Endometrium (tissue), 2 donors: Measurements from ENCODE around the gene CLDND2.

ENCODE experiments used
- FAIRE-seq: peaks from 2 replicates; lab custom pipeline; 2012; peaks lifted over from hg19 to GRCh38; lab: Jason Lieb, UNC
- donor health status: control.
- donor health status: control.

CLDND2 gene

DNA sequence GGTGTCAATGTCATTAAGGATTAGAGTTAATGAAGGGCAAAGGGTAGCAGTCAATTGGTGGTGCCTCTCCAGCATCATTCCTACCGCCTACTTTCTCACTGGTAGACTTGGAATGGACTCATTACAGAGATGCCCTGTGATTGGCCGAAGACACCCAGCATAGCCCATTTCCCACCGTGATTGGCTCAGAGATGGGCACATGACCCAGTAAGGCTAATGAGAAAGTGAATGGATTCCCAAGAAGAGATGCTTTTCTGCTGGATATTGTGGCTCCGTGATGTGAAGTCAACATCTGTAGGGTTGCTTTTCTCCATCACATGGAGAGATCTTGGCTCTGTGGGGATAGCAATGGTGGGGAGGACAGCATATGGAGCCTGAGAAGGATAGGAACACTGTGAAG, 38.4 kb downstream of the CLDND2 start:
- FAIRE-seq, result no peak

DNA sequence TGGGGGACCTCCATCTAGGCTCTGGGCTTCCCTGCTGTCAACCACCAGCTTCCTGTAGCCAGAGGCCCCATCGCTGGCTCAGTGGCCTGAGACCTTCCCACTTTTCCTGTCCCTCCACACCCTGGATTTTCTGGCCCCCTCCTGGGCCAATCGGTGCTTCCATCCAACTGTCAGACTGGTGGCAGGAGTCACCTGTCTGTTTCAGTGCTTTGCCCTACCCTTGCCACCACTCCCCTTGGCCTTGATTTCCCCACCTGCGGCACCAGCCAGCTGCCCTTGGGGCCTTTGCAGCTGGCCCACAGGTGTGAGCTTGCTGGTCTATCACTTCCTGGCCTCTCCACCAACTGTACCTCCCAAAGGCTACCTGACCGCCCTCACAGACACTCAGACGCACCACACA, 39.4 kb downstream of the CLDND2 start:
- no peak for FAIRE-seq

DNA sequence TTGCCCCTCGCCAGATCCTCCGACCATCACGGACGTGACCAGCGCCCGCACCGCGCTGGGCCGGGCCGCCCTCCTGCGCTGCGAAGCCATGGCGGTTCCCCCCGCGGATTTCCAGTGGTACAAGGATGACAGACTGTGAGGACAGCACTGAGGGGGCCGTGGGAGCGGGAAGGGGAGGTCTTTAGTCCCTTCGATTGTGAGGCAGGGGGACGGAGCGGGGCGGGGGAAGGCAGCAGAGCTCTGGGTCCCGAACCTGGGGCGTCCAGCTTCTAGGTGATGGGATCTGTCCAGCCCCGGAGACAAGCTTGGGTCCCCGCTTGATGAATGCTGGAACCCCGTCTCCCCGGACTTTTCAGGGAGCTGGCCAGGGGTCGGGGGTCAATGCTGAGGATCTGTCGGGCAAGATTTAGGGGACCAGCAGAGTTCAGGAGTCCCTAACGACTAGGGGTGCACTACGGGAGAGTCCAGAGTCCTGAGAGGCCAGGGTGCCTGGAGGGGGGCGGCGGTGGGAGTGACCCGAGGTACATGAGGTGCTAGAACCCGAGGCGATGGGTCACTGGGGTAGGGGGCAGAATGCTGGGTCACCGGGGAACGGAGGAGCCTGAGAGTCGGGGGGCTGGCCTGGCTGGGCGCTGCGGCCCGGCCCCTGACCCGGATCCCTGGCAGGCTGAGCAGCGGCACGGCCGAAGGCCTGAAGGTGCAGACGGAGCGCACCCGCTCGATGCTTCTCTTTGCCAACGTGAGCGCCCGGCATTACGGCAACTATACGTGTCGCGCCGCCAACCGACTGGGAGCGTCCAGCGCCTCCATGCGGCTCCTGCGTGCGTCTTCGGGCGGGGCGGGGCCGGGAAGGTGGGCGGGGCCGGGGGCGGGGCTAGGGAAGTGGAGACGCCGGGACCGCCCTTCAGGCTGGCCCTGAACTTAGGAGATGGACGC, 41.5 kb downstream of the CLDND2 start:
- FAIRE-seq, result no peak

DNA sequence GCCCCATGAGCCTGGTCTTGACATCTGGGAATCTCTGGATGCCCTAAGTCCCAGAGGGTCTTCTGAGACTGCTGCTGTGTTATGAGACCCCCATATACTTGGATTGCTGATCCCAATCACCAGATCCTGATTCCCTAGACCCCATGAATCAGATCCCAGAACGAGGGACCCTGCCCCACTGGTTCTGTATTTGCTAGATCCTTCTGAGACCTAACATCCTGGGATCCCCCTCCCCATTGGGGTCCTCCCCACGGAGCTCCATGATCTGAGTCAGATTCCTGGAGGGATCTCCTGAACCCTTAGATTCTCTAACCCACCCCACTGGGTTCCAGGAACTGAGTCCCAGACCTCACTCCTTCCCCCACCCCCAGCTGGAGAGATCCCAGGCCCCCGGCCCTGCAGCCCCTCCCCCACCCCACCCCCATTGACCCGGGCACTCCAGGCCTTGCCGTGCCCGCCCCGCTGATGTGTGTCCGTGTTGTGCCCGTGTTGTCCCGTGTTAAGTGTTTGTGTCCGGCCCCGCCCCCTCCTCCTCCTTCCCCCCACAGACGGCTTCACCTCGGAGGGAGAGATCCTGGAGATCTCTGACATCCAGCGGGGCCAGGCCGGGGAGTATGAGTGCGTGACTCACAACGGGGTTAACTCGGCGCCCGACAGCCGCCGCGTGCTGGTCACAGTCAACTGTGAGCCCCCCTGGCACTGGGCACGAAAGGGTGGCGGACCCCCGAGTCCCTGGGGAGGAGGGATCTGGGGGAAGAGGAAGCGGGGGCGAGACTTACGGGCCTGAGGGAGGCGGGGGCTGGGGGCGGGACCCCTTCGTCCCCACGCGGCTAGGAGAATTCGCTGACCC, 42.4 kb downstream of the CLDND2 start:
- FAIRE-seq, result no peak

DNA sequence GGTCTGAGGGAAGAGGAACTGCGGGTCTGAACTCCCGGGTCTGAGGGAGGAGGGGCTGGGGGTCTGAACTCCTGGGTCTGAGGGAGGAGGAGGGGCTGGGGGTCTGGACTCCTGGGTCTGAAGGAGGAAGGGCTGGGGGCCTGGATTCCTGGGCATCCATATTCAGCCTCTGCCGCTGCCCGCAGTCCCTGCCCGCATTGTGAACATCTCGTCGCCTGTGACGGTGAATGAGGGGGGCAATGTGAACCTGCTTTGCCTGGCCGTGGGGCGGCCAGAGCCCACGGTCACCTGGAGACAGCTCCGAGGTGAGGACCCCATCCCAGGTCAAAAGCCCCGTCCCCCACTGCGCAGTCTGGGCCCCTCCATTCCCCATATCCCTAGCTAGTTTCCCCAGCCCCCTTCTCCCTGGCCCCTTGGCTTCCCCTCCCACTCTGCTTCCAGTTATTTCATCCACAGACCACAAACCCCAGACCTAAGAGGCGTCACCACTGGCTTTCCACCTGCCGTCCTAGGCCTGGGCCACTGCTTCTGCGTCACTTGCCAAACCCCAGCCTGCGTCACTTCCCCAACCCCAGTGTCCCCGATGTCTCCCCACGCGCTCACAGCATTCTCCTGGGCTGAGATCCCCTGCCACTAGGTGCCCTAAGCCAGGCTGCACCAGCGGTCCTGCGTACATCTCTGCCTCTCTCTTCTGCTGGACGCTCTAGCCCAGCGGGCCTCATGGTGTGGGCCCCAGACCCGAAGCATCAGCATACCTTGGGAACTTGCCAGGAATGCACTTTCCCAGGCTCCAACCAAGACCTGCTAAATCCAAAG, 43.4 kb downstream of the CLDND2 start:
- no peak for FAIRE-seq

DNA sequence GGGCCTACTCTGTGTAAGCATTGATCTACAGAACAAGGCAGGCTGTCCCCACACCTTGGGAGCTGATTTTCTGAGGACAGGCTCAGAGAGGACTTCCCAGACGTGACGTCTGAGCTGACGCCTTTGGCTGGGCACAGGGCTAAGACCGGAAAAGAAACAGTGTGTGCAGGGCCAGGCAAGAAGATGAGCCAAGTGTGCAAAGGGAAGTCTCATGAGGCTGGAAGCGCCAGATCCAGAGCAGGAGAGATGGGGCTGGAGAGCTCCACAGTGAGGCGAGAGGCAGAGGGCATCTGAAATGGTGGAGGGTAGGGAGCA, 44.7 kb downstream of the CLDND2 start:
- FAIRE-seq, result no peak

DNA sequence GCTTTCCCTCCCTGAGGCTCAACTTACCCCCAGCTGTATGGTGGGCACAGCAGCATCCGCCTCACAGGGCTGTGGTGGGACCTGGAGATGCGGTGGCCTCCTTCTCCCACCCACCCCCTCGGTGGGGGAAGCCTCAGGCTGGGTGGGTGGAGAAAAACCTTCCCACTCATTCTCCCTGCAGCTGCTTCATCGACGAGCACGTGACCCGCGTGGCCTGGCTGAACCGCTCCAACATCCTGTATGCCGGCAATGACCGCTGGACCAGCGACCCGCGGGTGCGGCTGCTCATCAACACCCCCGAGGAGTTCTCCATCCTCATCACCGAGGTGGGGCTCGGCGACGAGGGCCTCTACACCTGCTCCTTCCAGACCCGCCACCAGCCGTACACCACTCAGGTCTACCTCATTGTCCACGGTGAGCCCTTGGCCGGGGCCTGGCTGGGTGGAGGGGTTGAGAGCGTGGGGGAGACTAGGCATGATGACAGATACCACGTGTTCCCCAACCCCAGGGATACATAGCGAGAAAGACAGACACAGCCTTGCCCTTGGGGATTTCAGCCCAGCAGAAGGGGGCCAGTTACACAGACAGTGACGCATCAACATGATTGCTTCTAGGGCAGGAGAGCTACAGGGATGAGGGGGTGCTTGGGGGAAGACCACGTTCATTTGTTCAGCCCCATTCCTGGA, 45.2 kb downstream of the CLDND2 start:
- no peak for FAIRE-seq

DNA sequence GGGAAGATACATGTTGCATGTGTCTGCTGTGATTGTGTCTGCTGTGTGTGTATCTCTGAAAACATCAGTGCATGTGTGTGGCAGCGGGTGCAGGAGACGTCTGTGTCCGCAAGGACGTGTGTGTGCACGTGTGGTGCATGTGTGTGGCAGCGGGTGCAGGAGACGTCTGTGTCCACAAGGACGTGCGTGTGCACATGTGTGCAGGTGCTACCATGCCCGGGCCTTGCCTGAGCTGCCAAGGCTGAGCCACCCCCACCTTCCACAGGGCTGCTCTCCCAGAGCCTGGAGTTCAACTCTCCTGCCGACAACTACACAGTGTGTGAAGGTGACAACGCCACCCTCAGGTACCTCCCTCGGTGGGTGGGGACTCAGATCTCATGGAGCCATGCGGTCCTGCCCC, 47.0 kb downstream of the CLDND2 start:
- FAIRE-seq, result no peak

DNA sequence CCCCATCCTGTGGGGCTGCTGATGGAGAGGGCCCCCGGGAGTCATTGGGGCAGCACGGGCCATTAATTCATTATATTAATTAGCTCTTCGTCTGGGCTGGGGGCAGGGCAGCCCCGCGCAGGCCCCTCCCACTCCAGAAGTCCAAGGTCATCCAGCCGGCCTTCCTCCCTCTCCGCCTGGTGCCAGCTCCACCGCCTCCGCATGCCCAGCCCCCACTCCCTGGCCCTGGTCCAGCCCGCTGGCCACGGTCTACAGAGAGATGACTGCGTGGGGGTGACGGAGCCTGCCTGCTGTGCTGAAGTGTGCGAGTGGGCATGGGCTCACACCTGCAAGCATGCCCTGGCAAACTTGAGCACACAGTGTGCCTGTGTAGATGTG, 48.5 kb downstream of the CLDND2 start:
- no peak for FAIRE-seq

DNA sequence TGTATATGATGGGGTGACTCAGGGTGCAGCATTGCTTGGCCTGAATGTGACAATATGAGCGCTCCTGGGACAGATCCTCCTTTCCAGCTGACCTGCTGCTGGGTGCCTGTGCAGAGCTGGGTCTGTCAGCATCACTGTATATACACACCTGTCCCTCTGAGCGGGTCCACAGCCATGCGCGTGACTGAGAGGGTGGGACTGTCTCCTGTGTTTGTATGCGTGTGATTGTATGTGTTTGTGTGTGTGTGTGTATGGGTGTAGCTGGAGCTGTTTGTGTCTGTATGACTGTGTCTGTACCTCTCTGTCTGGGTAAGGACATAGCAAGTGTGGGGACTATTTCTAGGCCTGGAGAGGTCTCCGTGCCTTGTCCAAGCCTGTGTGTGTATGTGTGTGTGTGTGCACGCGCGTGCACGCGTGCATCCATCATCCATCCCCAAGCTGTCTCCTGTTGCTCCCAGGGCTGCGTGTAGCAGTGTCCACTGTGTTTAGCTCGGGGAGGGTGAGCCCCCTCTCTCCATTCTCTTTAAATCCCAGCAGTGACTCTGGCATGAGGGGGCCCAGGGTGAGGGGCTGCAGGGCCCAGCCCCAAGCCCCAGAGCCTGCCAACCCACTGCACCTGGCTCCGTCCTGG, 49.0 kb downstream of the CLDND2 start:
- FAIRE-seq, result no peak

DNA sequence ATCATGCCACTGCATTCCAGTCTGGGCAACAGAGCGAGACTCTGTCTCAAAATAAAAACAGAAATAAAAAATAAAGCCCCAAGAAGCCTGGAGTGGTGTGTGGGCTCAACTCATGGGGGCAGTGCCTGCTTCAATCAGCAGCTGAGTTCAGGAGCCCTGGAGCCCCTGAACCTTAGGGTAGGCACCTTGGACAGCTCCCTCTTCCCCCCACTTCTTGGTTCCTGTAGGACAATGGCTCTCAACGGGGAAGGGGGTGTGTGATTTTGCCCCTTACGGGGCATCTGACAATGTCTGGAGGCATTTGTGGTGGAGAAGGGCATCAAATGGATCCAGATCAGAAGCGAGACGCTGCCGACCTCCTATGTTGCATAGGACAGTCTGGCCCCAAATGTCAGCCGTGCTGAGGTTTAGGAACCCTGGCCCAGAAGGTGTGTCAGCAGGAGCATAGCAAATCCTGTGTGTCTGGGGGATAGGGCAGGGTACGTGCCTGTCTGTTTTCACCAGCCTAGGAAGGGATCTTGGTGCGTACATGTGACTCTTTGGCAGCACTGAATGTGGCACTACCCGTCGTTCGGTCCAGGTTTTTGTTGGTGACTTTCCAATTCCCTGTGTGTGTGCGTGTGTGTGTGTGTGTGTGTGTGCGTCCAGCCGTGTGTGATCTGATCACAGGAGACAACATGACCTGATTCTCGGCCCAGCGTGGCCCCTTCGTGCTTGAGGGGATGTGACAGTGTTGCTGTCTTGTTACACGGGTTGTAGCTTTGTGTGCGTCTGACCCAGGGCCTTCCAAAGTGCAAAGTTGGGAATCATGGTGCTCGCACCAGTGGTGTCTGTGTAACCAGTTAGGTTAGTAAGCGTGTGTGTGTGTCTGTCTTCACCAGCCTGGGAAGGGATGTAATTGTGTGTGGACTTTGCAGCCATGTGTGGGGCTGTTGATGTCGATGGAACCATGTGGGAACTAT, 49.8 kb downstream of the CLDND2 start:
- FAIRE-seq, result no peak

DNA sequence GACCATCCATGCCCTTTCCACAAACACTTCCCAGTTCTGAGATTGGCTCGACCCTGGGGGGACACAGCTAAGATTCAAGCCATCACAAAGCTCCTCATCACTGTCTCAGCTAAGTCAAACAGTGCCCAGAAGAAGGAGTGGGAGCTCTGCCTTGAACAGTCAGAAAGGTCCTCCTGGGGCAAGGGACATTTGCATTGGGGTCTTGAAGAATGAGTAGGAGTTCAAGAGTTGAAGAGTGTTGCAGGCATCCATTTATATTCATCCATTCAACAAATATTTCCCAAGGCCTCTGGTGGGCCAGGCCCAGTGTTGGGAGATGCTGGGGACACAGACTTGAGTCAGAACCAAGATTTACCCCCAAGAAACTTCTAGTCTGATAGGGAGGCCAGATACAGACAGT, 50.8 kb downstream of the CLDND2 start:
- FAIRE-seq, result no peak

DNA sequence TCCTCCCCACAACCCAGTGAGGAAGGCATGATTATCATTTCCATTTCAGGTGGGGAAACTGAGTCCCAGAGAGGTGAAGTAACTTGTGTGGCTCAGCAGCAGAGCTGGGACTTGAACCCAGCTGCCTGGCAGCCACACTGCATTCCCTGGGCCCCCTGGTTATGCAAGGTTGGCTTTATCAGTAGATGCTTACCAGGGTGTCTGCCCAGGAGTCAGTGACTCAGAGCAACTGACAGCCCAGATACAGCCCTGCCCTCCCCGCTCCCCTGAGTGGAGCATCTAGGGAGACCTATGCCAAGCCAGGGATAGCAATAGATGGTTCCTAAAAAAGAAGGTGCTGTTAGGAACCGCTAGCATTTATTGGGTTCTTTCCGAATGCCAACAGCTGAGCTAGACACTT, 51.4 kb downstream of the CLDND2 start:
- FAIRE-seq, result no peak
